Measurements from ENCODE around the gene PAK3.

Gene PAK3

DNA sequence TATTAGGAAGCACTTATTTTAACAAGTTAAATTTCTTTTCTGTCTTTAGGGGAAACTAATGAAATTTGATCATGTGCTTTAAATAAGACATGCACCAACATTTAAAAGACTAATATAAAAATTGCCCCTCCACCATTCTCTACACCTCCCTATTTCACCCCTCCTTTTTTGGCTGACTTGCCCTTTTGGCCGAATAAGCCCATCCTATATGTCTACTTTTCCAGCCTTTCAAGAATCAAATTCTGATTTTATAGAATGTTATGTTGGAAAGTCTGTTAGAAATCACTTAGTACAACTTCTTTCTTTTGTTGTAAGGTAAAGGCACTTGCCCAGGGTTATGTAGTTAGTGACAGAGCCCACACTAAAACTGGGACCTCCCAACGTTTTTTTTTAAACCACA, 172.5 kb downstream of the PAK3 start:
- no peak for DNase-seq

- no peak for DNase-seq
Measured at GRCh38 chrX:111270339-111270738, 174.3 kb downstream of the PAK3 start, which contains the start of gene CAPN6. Gene CAPN6 (minus strand): TSS chrX:111270483. CDS start chrX:111263936, 6,547 bp downstream.
